AG04450 (cell line): ENCODE results near the gene SH3GLB2. TPM values are rescaled to one million over a fixed set of nuclear protein-coding genes. Genes with fewer than 3 reads are reported as not detected.

ENCODE experiments used
- CTCF ChIA-PET: fragments of 300-600, 350-600 bp; formaldehyde crosslinking; extraction: SDS; loops from one replicate; lab custom pipeline; 2022; ENCODE audit warnings: antibody characterized with exemption, inconsistent platforms; lab: Charles Lee
- POLR2A ChIA-PET: fragments of 350-600 bp; formaldehyde crosslinking; extraction: SDS; loops from one replicate; lab custom pipeline; 2021; ENCODE audit warnings: antibody characterized with exemption, inconsistent platforms; lab: Yijun Ruan, JAX
- DNase-seq: peaks from one replicate; pipeline ENCODE4 v3.0.0-alpha.2; 2011; ENCODE audit warnings: low read depth, low spot score
- H3K27ac ChIP-seq: one replicate; pipeline ENCODE4 v1.5.1; 2012; ENCODE audit warnings: low read depth, low read length, control low read depth
- H3K27me3 ChIP-seq: one replicate; pipeline ENCODE4 v1.6.0; 2012; ENCODE audit warnings: low read length; ENCODE audit not compliant: control insufficient read depth, insufficient read depth
- H3K4me3 ChIP-seq: 2 replicates; pipeline ENCODE4 v1.5.1; 2011; ENCODE audit warnings: mild to moderate bottlenecking, low read depth, low read length, control low read depth
- H3K9me3 ChIP-seq: 2 replicates; pipeline ENCODE4 v1.5.1; 2012; ENCODE audit warnings: low read length; ENCODE audit not compliant: control insufficient read depth, insufficient read depth
- polyA minus RNA-seq: library from RNA; depleted of rRNA, polyadenylated mRNA; stranded (reverse); fragments of >200 nt; gene quantifications from 2 replicates; pipeline ENCODE4 v1.2.3, GENCODE V29; 2011; rRNA and poly(A)+ RNA removed
- polyA plus RNA-seq: library from polyadenylated mRNA; depleted of rRNA; stranded (reverse); fragments of >200 nt; gene quantifications from 2 replicates; pipeline ENCODE4 v1.2.3, GENCODE V29; 2011; rRNA removed
- TF ChIP-seq, protein P1 (sequence below): IDR thresholded peaks from 2 replicates; pipeline ENCODE4 v1.5.1; 2011; ENCODE audit warnings: low read depth, low read length, control low read depth, inconsistent platforms

Gene SH3GLB2
- polyA plus RNA-seq (29.3 and 39.1 TPM in 2 replicates), polyA minus RNA-seq (20.2 and 38.4 TPM in 2 replicates)

DNA sequence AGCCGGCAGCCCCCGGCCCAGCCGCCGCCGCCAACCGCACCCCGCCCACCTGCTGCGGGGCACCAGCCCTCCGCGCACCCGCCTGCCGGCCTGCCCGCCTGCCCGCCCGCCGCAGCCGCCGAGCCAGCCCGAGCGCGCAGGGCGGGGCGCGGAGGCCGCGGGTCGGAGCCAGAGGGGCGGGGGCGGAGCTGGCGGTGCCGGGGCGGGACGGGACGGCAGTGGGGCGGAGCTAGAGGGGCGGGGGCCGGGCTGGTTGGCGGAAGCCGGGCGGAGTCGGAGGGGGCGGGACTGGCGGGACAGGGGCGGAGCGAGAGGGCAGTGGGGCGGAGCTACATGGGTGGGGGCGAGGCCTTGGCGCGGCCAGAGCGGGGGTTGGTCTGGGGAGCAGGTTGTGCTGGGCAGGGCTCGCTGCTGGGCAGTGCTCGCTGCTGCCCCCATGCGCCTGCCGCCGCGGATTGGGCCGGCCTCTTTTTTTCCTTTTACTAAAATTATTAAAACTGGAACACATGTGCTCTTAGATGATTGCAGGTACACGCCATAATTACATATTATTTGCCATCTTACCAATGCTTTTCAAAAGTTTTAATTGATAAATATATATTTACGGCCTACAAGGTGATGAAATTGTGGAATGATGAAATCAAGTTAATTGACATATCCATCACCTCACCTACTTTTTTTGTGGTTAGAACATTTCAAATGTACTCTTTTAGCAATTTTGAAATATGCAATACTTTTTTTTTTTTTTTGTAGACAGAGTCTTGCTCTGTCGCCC lies at the start of gene SH3GLB2:
Gene SH3GLB2 (minus strand): TSS at position 140 of the 775 bp plus-strand sequence. CDS start 177 bp downstream, outside the sequence.
- Histone ChIP-seq H3K9me3 (no peaks in the 10 kb centered on the region), H3K4me3 (peak within 1 kb of the TSS; percentile 79), H3K27me3 (no peaks in the 10 kb centered on the region), H3K27ac (no peak within 1 kb of the TSS)
- ChIA-PET CTCF (interaction anchor here (0.5 to 1.2 kb wide), 43 partner anchors 9 to 1338 kb away, joined by 3 to 13 read pairs (median 4); partner anchors contain the start of gene DOLPP1), POLR2A (no interaction called here)
- DNase-seq, result peak; percentile 95
- TF ChIP-seq, protein P1, sequence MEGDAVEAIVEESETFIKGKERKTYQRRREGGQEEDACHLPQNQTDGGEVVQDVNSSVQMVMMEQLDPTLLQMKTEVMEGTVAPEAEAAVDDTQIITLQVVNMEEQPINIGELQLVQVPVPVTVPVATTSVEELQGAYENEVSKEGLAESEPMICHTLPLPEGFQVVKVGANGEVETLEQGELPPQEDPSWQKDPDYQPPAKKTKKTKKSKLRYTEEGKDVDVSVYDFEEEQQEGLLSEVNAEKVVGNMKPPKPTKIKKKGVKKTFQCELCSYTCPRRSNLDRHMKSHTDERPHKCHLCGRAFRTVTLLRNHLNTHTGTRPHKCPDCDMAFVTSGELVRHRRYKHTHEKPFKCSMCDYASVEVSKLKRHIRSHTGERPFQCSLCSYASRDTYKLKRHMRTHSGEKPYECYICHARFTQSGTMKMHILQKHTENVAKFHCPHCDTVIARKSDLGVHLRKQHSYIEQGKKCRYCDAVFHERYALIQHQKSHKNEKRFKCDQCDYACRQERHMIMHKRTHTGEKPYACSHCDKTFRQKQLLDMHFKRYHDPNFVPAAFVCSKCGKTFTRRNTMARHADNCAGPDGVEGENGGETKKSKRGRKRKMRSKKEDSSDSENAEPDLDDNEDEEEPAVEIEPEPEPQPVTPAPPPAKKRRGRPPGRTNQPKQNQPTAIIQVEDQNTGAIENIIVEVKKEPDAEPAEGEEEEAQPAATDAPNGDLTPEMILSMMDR, result peak; percentile 83

DNA sequence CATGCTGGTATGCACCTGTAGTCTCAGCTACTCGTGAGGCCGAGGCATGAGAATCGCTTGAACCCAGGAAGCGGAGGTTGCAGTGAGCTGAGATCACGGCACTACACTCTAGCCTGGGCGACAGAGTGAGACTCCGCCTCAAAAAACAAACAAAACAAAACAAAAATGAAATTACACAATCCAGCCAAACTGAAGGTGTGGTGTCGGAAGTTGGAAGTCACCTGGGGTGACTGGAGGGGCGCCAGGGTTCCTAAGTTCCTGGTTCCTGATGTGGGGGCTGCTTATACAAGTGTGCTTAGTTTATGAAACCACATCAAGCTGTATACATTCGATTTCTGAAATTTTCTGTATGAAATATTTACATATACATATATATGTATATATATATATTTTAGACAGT lies 49.1 kb upstream of the SH3GLB2 start:
- ChIA-PET CTCF (no interaction called here), POLR2A (no interaction called here)
- Histone ChIP-seq H3K27me3 (no peaks in the 10 kb centered on the region), H3K9me3 (no peaks in the 10 kb centered on the region), H3K27ac (no peak overlapping the region), H3K4me3 (no peak overlapping the region)
- TF ChIP-seq, protein P1, result no peak
- DNase-seq, result no peak

DNA sequence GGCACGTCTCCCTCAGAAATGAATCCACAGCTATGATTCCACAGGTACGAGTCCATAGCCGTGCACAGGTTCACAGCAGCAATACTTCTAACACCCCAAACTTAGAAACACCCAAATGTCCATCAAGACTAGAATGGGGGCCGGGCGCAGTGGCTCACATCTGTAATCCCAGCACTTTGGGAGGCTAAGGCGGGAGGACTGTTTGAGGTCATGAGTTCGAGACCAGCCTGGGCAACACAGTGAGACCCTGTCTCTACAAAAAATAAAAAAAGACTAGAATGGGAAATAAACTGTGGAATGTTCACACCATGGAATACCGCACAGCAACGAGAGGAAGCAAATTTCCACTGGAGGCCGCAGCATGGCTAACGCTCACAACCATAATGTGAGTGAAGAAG lies 48.5 kb upstream of the SH3GLB2 start:
- TF ChIP-seq, protein P1, result no peak
- Histone ChIP-seq H3K9me3 (no peaks in the 10 kb centered on the region), H3K27ac (no peak overlapping the region), H3K27me3 (no peaks in the 10 kb centered on the region), H3K4me3 (no peak overlapping the region)
- POLR2A ChIA-PET, result interaction anchor here (0.7 kb wide), 1 partner anchor 40 kb away, joined by 3 read pairs; the partner anchor contains the start of gene MIGA2
- no peak for DNase-seq
- CTCF ChIA-PET, result no interaction called here

DNA sequence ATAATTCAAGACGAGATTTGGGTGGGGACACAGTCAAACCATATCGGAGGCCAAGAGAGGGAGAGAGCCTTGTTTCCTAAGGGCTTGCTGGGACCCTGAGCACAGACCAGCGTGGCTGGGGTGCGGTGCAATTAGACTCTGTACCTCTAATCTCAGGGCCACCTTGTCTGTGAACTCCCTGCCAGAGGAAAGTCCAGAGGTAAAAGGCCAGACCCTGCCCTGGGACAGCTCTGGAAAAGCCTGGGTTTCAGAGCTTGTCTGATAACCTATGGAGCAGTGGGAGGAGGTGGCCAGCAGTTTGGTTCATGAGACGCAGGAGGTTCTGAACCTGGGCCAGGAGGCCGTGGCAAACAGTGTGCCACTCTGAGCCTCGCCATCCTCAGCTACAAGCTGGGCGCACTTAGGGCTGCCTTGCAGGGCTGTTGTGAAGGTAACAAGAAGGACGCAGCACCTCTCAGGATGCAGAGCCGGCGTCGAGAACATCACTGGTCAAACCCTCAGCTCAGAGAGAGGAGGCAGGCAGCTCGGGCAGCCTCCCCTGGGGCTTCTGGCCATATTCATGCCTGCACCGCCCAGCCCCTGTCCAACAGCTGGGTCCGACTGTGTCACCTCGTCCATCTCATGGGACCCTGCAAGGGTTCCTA lies 48.0 kb upstream of the SH3GLB2 start:
- Histone ChIP-seq H3K27ac (no peak overlapping the region), H3K4me3 (no peak overlapping the region), H3K9me3 (no peaks in the 10 kb centered on the region), H3K27me3 (no peaks in the 10 kb centered on the region)
- DNase-seq, result no peak
- POLR2A ChIA-PET, result interaction anchor here (0.7 kb wide), 1 partner anchor 40 kb away, joined by 3 read pairs; the partner anchor contains the start of gene MIGA2
- TF ChIP-seq, protein P1, result no peak
- CTCF ChIA-PET, result no interaction called here
